K562 treated with DMSO at 1 percent for 4 hours (cell line): ENCODE results near the gene EDDM13. TPM values are rescaled to one million over a fixed set of nuclear protein-coding genes. Genes with fewer than 3 reads are reported as not detected.

Experiments
- total RNA-seq: library from RNA; unstranded; fragments of 300-600 nt; gene quantifications from 2 replicates; pipeline ENCODE4 v1.2.3, GENCODE V29; 2022; ENCODE audit not compliant: insufficient read depth

Gene EDDM13
- not detected in 2 replicates for total RNA-seq

GRCh38 chr19:56272161-56272798 is at the start of gene EDDM13:
TSS of gene EDDM13 (plus strand) at chr19:56272748. CDS start at chr19:56272835, 87 bp downstream.

GRCh38 chr19:56314381-56315076 is 42.0 kb downstream of the EDDM13 start, which contains the start of gene ZSCAN5A:
TSS of gene ZSCAN5A (minus strand) at chr19:56314839. CDS start at chr19:56225046, 89,793 bp downstream.

Other genes with a start within 250 kb of the EDDM13 start
- gene ZNF787, start 151.5 kb upstream of the EDDM13 start, total RNA-seq = 48.0 and 50.8 TPM in 2 replicates
- 29.8 and 34.8 TPM in 2 replicates for gene ZNF444, start 131.5 kb upstream of the EDDM13 start, total RNA-seq
- not detected in 2 replicates for gene GALP, start 96.7 kb upstream of the EDDM13 start, total RNA-seq
- not detected in 2 replicates for gene ZSCAN5B, start 75.0 kb upstream of the EDDM13 start, total RNA-seq
- gene ZSCAN5C, start 70.5 kb upstream of the EDDM13 start, total RNA-seq = not detected in 2 replicates
- gene ZSCAN5A, start 42.1 kb downstream of the EDDM13 start, total RNA-seq = 3.2 and 3.8 TPM in 2 replicates
- gene ZNF582, start 120.8 kb downstream of the EDDM13 start, total RNA-seq = 1.9 TPM in 1 of 2 replicates, not detected in the other
- gene ZNF583, start 131.6 kb downstream of the EDDM13 start, total RNA-seq = 0.16 TPM in 1 of 2 replicates, not detected in the other
- not detected in 2 replicates for gene ZNF667, start 204.6 kb downstream of the EDDM13 start, total RNA-seq
- gene ZNF471, start 235.1 kb downstream of the EDDM13 start, total RNA-seq = not detected in 2 replicates